Fibroblast of lung (primary cell): ENCODE results near the gene ABLIM2. TPM values are rescaled to one million over a fixed set of nuclear protein-coding genes. Genes with fewer than 3 reads are reported as not detected.
A peak's percentile ranks its signal among the peaks of the same experiment; 100 is the strongest.

Experiments
- DNase-seq, 2 donors: peaks; one replicate each; pipeline versions ENCODE4 v3.0.0 to v3.0.0-alpha.2; 2010; ENCODE audit warnings: low read depth in 2 of 2
- H2AFZ ChIP-seq: 2 replicates; pipeline ENCODE4 v1.5.1; 2012; ENCODE audit warnings: low read length, control low read depth, inconsistent platforms
- H3K27ac ChIP-seq: 2 replicates; pipeline ENCODE4 v1.5.1; 2011; ENCODE audit warnings: low read length, control low read depth; ENCODE audit not compliant: insufficient read depth
- H3K27me3 ChIP-seq: 2 replicates; pipeline ENCODE4 v1.5.1; 2011; ENCODE audit warnings: mild to moderate bottlenecking, low read length; ENCODE audit not compliant: control insufficient read depth, insufficient read depth
- H3K36me3 ChIP-seq: 2 replicates; pipeline ENCODE4 v1.5.1; 2011; ENCODE audit warnings: low read length; ENCODE audit not compliant: control insufficient read depth, insufficient read depth
- H3K4me1 ChIP-seq: 2 replicates; pipeline ENCODE4 v1.5.1; 2011; ENCODE audit warnings: low read length; ENCODE audit not compliant: control insufficient read depth, insufficient read depth; ENCODE audit errors: extremely low read depth
- H3K4me2 ChIP-seq: 2 replicates; pipeline ENCODE4 v1.5.1; 2011; ENCODE audit warnings: low read length, control low read depth; ENCODE audit not compliant: insufficient read depth; ENCODE audit errors: extremely low read depth
- H3K4me3 ChIP-seq, 4 experiments: fragments of 200-600 bp in 1 of 4; sonication (generic) in 1 of 4; replicated peaks in 1 of 4; 2 replicates each; pipeline ENCODE4 v1.5.1; 2011 to 2016; ENCODE audit warnings: low read length in 4 of 4, low read depth in 3 of 4, mild to moderate bottlenecking in 3 of 4, control low read depth in 2 of 4, inconsistent platforms in 1 of 4, mixed read lengths in 1 of 4; ENCODE audit not compliant: insufficient read depth in 1 of 4; ENCODE audit errors: control extremely low read depth in 1 of 4
- H3K79me2 ChIP-seq: 2 replicates; pipeline ENCODE4 v1.5.1; 2012; ENCODE audit warnings: mild to moderate bottlenecking, low read length, inconsistent platforms; ENCODE audit not compliant: control insufficient read depth, insufficient read depth
- H3K9ac ChIP-seq: 2 replicates; pipeline ENCODE4 v1.5.1; 2011; ENCODE audit warnings: mild to moderate bottlenecking, low read length, control low read depth; ENCODE audit not compliant: insufficient read depth
- H3K9me3 ChIP-seq: 2 replicates; pipeline ENCODE4 v1.5.1; 2012; ENCODE audit warnings: low read depth, low read length; ENCODE audit not compliant: control insufficient read depth, insufficient read depth
- H4K20me1 ChIP-seq: 2 replicates; pipeline ENCODE4 v1.5.1; 2011; ENCODE audit warnings: low read length; ENCODE audit not compliant: control insufficient read depth, insufficient read depth; ENCODE audit errors: extremely low read depth
- EZH2 ChIP-seq: IDR thresholded peaks from 2 replicates; pipeline ENCODE4 v1.5.1; 2012; ENCODE audit warnings: low read length, control low read depth, mild to moderate bottlenecking; ENCODE audit errors: missing control alignments
- polyA plus RNA-seq, 2 donors: library from polyadenylated mRNA; depleted of rRNA in 1 of 2; stranded (reverse) in 1 of 2; unstranded in 1 of 2; fragments of >200 nt; gene quantifications; 2 replicates each; pipeline ENCODE4 v1.2.1, GENCODE V29; 2011 to 2012; ENCODE audit warnings: missing spikeins in 1 of 2
- total RNA-seq: library from RNA; depleted of rRNA; stranded (reverse); fragments of >200 nt; gene quantifications from 2 replicates; pipeline ENCODE4 v1.2.1, GENCODE V29; 2014
- TF ChIP-seq, protein P1 (sequence below), 2 donors: IDR thresholded peaks in 1 of 2; conservative IDR thresholded peaks in 1 of 2; 1 replicate in 1 of 2; 2 replicates in 1 of 2; pipeline ENCODE4 v1.5.1; 2011 to 2012; ENCODE audit warnings: low read length in 2 of 2, control low read depth in 1 of 2, inconsistent platforms in 1 of 2, low read depth in 1 of 2, mild to moderate bottlenecking in 1 of 2

ABLIM2 gene
- total and polyA plus RNA-seq, 2 donors (not counting 1 experiment from before 2014, with no cell fraction given), result 0.66 to 2.6 TPM

DNA sequence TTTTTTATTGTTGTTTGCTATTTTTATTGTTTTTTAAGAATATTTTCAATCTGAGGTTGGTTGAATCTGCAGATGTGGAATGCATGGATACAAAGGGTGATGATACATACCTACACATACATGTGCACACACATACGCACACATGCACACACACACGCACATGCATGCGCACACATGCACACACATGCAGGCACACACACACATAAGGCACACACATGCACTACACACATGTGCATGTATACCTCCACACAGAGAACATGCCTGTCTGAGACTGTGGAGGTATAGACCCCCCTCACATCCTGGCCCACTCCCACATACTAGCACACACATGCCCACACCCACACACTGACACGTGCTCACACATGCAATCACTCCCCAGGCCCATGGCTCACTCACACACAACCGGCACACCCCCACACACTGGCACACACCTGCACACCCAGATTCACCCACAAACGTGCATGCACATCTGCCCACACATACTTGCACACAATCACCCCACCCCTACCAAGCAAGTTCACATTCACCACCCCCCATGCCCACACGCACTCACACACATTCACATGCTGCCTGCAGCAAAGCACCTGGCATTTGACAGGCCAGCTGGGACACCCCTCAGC, 121.4 kb downstream of the ABLIM2 start:
- H4K20me1 ChIP-seq, result no peaks in the 10 kb centered on the region
- H3K79me2 ChIP-seq, result no peaks in the 10 kb centered on the region
- H3K9me3 ChIP-seq, result no peaks in the 10 kb centered on the region
- no peak overlapping the region for H3K27ac ChIP-seq
- no peak overlapping the region for H3K4me3 ChIP-seq
- no peaks in the 10 kb centered on the region for H3K4me1 ChIP-seq
- no peak for DNase-seq
- no peaks in the 10 kb centered on the region for H3K36me3 ChIP-seq
- TF ChIP-seq, protein P1, sequence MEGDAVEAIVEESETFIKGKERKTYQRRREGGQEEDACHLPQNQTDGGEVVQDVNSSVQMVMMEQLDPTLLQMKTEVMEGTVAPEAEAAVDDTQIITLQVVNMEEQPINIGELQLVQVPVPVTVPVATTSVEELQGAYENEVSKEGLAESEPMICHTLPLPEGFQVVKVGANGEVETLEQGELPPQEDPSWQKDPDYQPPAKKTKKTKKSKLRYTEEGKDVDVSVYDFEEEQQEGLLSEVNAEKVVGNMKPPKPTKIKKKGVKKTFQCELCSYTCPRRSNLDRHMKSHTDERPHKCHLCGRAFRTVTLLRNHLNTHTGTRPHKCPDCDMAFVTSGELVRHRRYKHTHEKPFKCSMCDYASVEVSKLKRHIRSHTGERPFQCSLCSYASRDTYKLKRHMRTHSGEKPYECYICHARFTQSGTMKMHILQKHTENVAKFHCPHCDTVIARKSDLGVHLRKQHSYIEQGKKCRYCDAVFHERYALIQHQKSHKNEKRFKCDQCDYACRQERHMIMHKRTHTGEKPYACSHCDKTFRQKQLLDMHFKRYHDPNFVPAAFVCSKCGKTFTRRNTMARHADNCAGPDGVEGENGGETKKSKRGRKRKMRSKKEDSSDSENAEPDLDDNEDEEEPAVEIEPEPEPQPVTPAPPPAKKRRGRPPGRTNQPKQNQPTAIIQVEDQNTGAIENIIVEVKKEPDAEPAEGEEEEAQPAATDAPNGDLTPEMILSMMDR (conservative IDR thresholded peaks at IDR 0.05 in 1 of 2, IDR thresholded peaks at IDR 0.05 in 1 of 2; ENCODE audit: low read depth in 1 of 2, low read length in 2 of 2), result no peak
- no peak for TF ChIP-seq EZH2
- no peak overlapping the region for H2AFZ ChIP-seq
- H3K4me2 ChIP-seq, result no peak overlapping the region
- H3K9ac ChIP-seq, result no peak overlapping the region
- no peaks in the 10 kb centered on the region for H3K27me3 ChIP-seq

GRCh38 chr4:8035371-8035780, 123.2 kb downstream of the ABLIM2 start:
- H3K36me3 ChIP-seq, result no peaks in the 10 kb centered on the region
- H2AFZ ChIP-seq, result no peak overlapping the region
- no peak overlapping the region for H3K4me3 ChIP-seq
- no peaks in the 10 kb centered on the region for H4K20me1 ChIP-seq
- H3K27me3 ChIP-seq, result no peaks in the 10 kb centered on the region
- no peak overlapping the region for H3K4me2 ChIP-seq
- no peak for TF ChIP-seq EZH2
- TF ChIP-seq, protein P1 (conservative IDR thresholded peaks at IDR 0.05 in 1 of 2, IDR thresholded peaks at IDR 0.05 in 1 of 2; ENCODE audit: low read depth in 1 of 2, low read length in 2 of 2), result no peak
- no peak overlapping the region for H3K27ac ChIP-seq
- H3K4me1 ChIP-seq, result no peaks in the 10 kb centered on the region
- no peaks in the 10 kb centered on the region for H3K79me2 ChIP-seq
- no peaks in the 10 kb centered on the region for H3K9me3 ChIP-seq
- peak; percentile 41 to 84 for DNase-seq
- H3K9ac ChIP-seq, result no peak overlapping the region

DNA sequence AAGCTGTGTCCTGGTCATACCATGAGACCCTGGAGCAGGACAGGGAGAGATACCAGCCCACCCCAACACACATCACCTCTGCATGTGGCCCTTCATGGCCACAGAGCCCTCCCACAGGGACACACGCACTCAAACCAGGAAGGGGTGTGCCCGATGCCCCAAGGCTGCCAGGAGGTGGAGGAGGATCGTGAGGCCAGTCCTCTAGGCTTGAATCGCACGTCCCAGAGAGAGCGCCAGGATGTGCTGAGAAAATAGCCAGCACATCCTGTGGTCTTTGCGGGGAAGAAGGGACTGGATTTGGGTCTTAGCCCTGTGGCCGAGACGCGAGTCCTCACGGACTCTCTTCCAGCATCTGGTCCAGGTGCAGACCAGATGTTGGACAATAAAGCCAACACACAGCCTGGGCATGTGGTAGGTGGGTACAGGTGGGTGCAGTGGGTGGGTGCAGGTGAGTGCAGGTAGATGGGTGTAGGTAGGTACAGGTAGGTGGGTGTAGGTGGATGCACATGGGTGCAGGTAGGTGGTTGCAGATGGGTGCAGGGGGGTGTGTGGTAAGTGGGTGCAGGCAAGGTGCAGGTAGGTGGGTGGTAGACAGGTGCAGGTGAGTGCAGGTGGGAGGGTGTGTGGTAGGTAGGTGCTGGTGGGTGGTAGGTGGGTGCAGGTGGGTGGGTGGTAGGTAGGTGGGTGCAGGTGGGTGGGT, 124.6 kb downstream of the ABLIM2 start:
- H3K4me2 ChIP-seq, result no peak overlapping the region
- no peaks in the 10 kb centered on the region for H3K36me3 ChIP-seq
- no peak overlapping the region for H2AFZ ChIP-seq
- no peak overlapping the region for H3K27ac ChIP-seq
- no peaks in the 10 kb centered on the region for H3K27me3 ChIP-seq
- H4K20me1 ChIP-seq, result no peaks in the 10 kb centered on the region
- no peaks in the 10 kb centered on the region for H3K79me2 ChIP-seq
- no peaks in the 10 kb centered on the region for H3K4me1 ChIP-seq
- no peaks in the 10 kb centered on the region for H3K9me3 ChIP-seq
- no peak overlapping the region for H3K4me3 ChIP-seq
- no peak for DNase-seq
- TF ChIP-seq, protein P1 (conservative IDR thresholded peaks at IDR 0.05 in 1 of 2, IDR thresholded peaks at IDR 0.05 in 1 of 2; ENCODE audit: low read depth in 1 of 2, low read length in 2 of 2), result no peak
- no peak for TF ChIP-seq EZH2
- H3K9ac ChIP-seq, result no peak overlapping the region
